Measurements from ENCODE around the gene TGFB2.

DNA sequence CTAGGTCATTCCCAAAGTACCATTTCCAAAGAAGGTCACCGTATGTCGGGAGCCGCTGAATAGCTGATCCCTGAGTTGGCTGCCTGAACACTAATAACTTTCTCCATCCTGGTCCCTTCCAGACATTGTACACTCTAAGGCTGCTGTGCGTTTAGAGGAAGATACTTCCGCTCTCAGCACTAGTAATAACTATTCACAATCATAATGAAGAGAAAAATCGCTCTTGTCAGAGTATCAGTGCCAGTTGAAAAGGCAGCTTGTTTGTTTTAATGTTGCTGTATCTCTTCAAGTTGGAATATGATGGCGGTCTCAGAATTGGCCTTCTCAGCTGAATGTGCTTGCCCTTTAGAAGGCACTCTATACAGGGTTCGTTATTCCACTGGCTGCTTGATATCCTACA is 43.5 kb downstream of the TGFB2 start:
- TF ChIP-seq, protein P1, sequence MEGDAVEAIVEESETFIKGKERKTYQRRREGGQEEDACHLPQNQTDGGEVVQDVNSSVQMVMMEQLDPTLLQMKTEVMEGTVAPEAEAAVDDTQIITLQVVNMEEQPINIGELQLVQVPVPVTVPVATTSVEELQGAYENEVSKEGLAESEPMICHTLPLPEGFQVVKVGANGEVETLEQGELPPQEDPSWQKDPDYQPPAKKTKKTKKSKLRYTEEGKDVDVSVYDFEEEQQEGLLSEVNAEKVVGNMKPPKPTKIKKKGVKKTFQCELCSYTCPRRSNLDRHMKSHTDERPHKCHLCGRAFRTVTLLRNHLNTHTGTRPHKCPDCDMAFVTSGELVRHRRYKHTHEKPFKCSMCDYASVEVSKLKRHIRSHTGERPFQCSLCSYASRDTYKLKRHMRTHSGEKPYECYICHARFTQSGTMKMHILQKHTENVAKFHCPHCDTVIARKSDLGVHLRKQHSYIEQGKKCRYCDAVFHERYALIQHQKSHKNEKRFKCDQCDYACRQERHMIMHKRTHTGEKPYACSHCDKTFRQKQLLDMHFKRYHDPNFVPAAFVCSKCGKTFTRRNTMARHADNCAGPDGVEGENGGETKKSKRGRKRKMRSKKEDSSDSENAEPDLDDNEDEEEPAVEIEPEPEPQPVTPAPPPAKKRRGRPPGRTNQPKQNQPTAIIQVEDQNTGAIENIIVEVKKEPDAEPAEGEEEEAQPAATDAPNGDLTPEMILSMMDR (conservative IDR thresholded peaks at IDR 0.05; ENCODE audit: low read length): no peak
- TF ChIP-seq EZH2phosphoT487 (IDR thresholded peaks at IDR 0.05; ENCODE audit: borderline replicate concordance, low read depth, low read length): no peak
